Measurements from ENCODE around the gene OAS3. TPM values are rescaled to one million over a fixed set of nuclear protein-coding genes. Genes with fewer than 3 reads are reported as not detected.

Gene OAS3
- polyA plus RNA-seq, 4 donors: 3.8 to 13.1 (median 7.3) TPM

DNA sequence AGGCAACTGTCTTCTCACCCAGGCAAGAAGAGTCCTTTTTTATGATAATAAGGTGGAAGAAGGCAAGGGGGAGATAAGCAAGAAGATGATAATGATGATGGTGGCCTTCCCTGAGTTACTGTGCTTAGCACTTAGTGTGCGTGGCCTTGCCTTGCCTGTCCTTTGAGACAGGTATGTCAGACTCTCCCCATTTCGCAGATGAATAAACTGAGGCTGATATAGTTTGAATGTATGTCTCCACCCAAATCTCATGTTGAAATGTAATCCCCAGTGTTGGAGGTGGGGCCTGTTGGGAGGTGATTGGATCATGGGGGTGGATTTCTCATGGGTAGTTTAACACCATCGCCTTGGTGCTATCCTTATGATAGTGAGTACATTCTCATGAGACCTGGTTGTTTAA is 8.6 kb upstream of the OAS3 start:
- DNase-seq (no peak), FAIRE-seq (no peak)
- no peaks in the 10 kb centered on the region for H3K36me3 ChIP-seq (ENCODE audit: control insufficient read depth in 3 of 3, insufficient read depth in 2 of 3, low read depth in 1 of 3, low read length in 3 of 3)
- H3K9me3 ChIP-seq (ENCODE audit: control insufficient read depth in 2 of 2, insufficient read depth in 1 of 2, low read depth in 1 of 2, low read length in 1 of 2): peaks cover 0 to 8% of the 10 kb centered on the region in 2 donors
- no peak overlapping the region for H3K27ac ChIP-seq (ENCODE audit: low read depth in 1 of 3, low read length in 2 of 3)
- peaks cover 0 to 6% (median 2%) of the 10 kb centered on the region in 3 donors for H3K4me1 ChIP-seq (ENCODE audit: control insufficient read depth in 3 of 3, insufficient read depth in 2 of 3, low read depth in 1 of 3, low read length in 2 of 3)
- WGBS, 3 donors: 95 to 97% (median 97%) methylated on average over 3 of the region's 3 CpGs
- H3K27me3 ChIP-seq (ENCODE audit: control insufficient read depth in 3 of 3, insufficient read depth in 3 of 3, low read length in 3 of 3): no peaks in the 10 kb centered on the region
- no peak overlapping the region for H3K4me3 ChIP-seq (ENCODE audit: low read depth in 1 of 3, low read length in 3 of 3)

- no peak overlapping the region for H3K4me3 ChIP-seq (ENCODE audit: low read depth in 1 of 3, low read length in 3 of 3)
- peaks cover 0 to 2% (median under 1%) of the 10 kb centered on the region in 3 donors for H3K4me1 ChIP-seq (ENCODE audit: control insufficient read depth in 3 of 3, insufficient read depth in 2 of 3, low read depth in 1 of 3, low read length in 2 of 3)
- H3K9me3 ChIP-seq (ENCODE audit: control insufficient read depth in 2 of 2, insufficient read depth in 1 of 2, low read depth in 1 of 2, low read length in 1 of 2): peaks cover 0 to 8% of the 10 kb centered on the region in 2 donors
- H3K27me3 ChIP-seq (ENCODE audit: control insufficient read depth in 3 of 3, insufficient read depth in 3 of 3, low read length in 3 of 3): no peaks in the 10 kb centered on the region
- DNase-seq: no peak
- no peak for FAIRE-seq
- no peaks in the 10 kb centered on the region for H3K36me3 ChIP-seq (ENCODE audit: control insufficient read depth in 3 of 3, insufficient read depth in 2 of 3, low read depth in 1 of 3, low read length in 3 of 3)
- no peak overlapping the region for H3K27ac ChIP-seq (ENCODE audit: low read depth in 1 of 3, low read length in 2 of 3)
- WGBS, 3 donors: 93 to 94% (median 93%) methylated on average over 2 of the region's 2 CpGs
Observed at GRCh38 chr12:112930350-112930749, 7.9 kb upstream of the OAS3 start.

DNA sequence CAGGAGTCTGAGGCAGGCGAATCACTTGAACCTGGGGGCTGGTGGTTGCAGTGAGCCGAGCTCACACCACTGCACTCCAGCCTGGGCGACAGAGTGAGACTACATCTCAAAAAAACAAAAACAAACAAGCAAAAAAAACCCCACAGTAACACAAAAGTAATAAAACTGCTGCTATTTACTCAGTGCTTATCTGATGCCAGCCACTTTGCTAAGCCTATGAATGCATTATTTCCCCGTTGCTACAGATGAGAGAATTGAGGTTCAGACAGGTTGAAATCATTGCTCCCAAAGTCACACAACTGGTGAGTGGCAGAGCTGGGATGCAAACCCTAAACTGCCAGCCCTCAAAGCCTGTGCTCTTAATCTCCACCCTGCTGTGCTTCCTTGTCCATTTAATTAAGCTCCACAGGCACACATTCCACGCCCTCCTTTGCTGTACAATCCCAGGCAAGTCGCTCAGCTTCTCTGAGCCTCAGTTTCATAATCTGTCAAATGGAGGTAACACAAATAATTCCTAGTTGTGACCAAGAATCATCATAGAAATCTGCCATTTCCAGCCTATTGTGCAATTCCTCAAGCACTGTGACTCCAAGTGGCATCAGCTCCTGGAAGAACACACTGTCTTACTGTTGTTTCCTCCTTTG is 5.7 kb upstream of the OAS3 start:
- Histone ChIP-seq H3K4me1 (ENCODE audit: control insufficient read depth in 3 of 3, insufficient read depth in 2 of 3, low read depth in 1 of 3, low read length in 2 of 3) (no peaks in the 10 kb centered on the region), H3K36me3 (ENCODE audit: control insufficient read depth in 3 of 3, insufficient read depth in 2 of 3, low read depth in 1 of 3, low read length in 3 of 3) (no peaks in the 10 kb centered on the region), H3K27me3 (ENCODE audit: control insufficient read depth in 3 of 3, insufficient read depth in 3 of 3, low read length in 3 of 3) (no peaks in the 10 kb centered on the region), H3K4me3 (ENCODE audit: low read depth in 1 of 3, low read length in 3 of 3) (no peak overlapping the region), H3K27ac (ENCODE audit: low read depth in 1 of 3, low read length in 2 of 3) (no peak overlapping the region), H3K9me3 (ENCODE audit: control insufficient read depth in 2 of 2, insufficient read depth in 1 of 2, low read depth in 1 of 2, low read length in 1 of 2) (peaks cover 0 to 4% of the 10 kb centered on the region in 2 donors)
- 27 to 56% (median 37%) methylated on average over 6 of the region's 6 CpGs for WGBS, 3 donors
- FAIRE-seq (no peak), DNase-seq (no peak)

DNA sequence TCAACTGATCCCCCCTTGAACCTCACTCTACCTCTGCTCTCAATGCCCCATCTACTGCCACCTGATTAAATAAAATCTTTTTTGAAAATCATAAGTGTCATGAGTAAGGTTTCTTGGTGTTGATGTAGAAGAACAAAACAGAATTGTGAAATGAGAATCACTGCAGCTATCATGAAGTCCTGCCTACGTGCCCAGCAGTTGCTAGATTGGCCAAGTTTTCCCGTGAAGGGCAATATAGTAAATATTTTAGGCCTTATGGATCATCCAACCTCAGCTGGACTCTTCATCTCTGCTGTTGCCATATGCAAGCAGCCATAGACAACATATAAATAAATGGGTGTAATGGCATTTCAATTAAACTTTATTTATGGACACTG is 5.2 kb upstream of the OAS3 start:
- Histone ChIP-seq H3K36me3 (ENCODE audit: control insufficient read depth in 3 of 3, insufficient read depth in 2 of 3, low read depth in 1 of 3, low read length in 3 of 3) (no peaks in the 10 kb centered on the region), H3K9me3 (ENCODE audit: control insufficient read depth in 2 of 2, insufficient read depth in 1 of 2, low read depth in 1 of 2, low read length in 1 of 2) (peaks cover 0 to 4% of the 10 kb centered on the region in 2 donors), H3K4me1 (ENCODE audit: control insufficient read depth in 3 of 3, insufficient read depth in 2 of 3, low read depth in 1 of 3, low read length in 2 of 3) (no peaks in the 10 kb centered on the region), H3K4me3 (ENCODE audit: low read depth in 1 of 3, low read length in 3 of 3) (no peak overlapping the region), H3K27me3 (ENCODE audit: control insufficient read depth in 3 of 3, insufficient read depth in 3 of 3, low read length in 3 of 3) (no peaks in the 10 kb centered on the region), H3K27ac (ENCODE audit: low read depth in 1 of 3, low read length in 2 of 3) (no peak overlapping the region)
- FAIRE-seq: no peak
- no peak for DNase-seq
- 48 to 70% (median 65%) methylated on average over 2 of the region's 2 CpGs for WGBS, 3 donors

GRCh38 chr12:112936264-112936663 is 2.0 kb upstream of the OAS3 start:
- no peak overlapping the region for H3K4me3 ChIP-seq (ENCODE audit: low read depth in 1 of 3, low read length in 3 of 3)
- peaks cover 2 to 11% (median 4%) of the 10 kb centered on the region in 3 donors for H3K4me1 ChIP-seq (ENCODE audit: control insufficient read depth in 3 of 3, insufficient read depth in 2 of 3, low read depth in 1 of 3, low read length in 2 of 3)
- FAIRE-seq: no peak
- H3K27me3 ChIP-seq (ENCODE audit: control insufficient read depth in 3 of 3, insufficient read depth in 3 of 3, low read length in 3 of 3): no peaks in the 10 kb centered on the region
- DNase-seq: no peak
- H3K27ac ChIP-seq (ENCODE audit: low read depth in 1 of 3, low read length in 2 of 3): no peak overlapping the region
- 60 to 72% (median 66%) methylated on average over 1 of the region's 1 CpG for WGBS, 3 donors
- H3K9me3 ChIP-seq (ENCODE audit: control insufficient read depth in 2 of 2, insufficient read depth in 1 of 2, low read depth in 1 of 2, low read length in 1 of 2): no peaks in the 10 kb centered on the region
- peaks cover 0 to 1% (median 0%) of the 10 kb centered on the region in 3 donors for H3K36me3 ChIP-seq (ENCODE audit: control insufficient read depth in 3 of 3, insufficient read depth in 2 of 3, low read depth in 1 of 3, low read length in 3 of 3)

GRCh38 chr12:112936927-112937326 is 1.3 kb upstream of the OAS3 start:
- DNase-seq (peak in 1 of 2 donors; percentile 14), FAIRE-seq (no peak)
- Histone ChIP-seq H3K36me3 (ENCODE audit: control insufficient read depth in 3 of 3, insufficient read depth in 2 of 3, low read depth in 1 of 3, low read length in 3 of 3) (peaks cover 0 to 8% (median 2%) of the 10 kb centered on the region in 3 donors), H3K4me1 (ENCODE audit: control insufficient read depth in 3 of 3, insufficient read depth in 2 of 3, low read depth in 1 of 3, low read length in 2 of 3) (peaks cover 2 to 11% (median 4%) of the 10 kb centered on the region in 3 donors), H3K9me3 (ENCODE audit: control insufficient read depth in 2 of 2, insufficient read depth in 1 of 2, low read depth in 1 of 2, low read length in 1 of 2) (no peaks in the 10 kb centered on the region), H3K4me3 (ENCODE audit: low read depth in 1 of 3, low read length in 3 of 3) (no peak overlapping the region), H3K27me3 (ENCODE audit: control insufficient read depth in 3 of 3, insufficient read depth in 3 of 3, low read length in 3 of 3) (no peaks in the 10 kb centered on the region), H3K27ac (ENCODE audit: low read depth in 1 of 3, low read length in 2 of 3) (peak overlapping the region; percentile 2 to 14 (median 12))
- WGBS, 3 donors: 36 to 48% (median 37%) methylated on average over 2 of the region's 2 CpGs

DNA sequence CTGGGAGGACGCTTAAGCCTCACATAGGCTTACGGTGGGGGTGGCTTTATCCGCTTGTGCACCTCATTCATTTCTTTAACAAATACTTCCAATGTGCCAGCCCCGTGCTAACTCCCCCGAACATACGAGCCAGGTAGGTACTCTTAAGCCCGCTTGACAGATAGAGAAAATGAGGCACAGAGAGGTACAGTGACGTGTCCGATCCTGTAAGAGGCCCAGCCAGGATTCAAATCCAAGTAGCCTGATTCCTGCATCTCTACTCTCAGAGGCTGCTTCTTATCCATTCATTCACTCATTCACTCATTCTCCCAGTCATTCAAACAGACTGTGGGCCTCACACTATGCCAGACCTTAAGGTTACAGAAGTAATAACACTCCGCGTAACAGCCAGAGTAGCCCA is 477 bp downstream of the OAS3 start:
- Histone ChIP-seq H3K4me1 (ENCODE audit: control insufficient read depth in 3 of 3, insufficient read depth in 2 of 3, low read depth in 1 of 3, low read length in 2 of 3) (peaks cover 2 to 11% (median 4%) of the 10 kb centered on the region in 3 donors), H3K36me3 (ENCODE audit: control insufficient read depth in 3 of 3, insufficient read depth in 2 of 3, low read depth in 1 of 3, low read length in 3 of 3) (peaks cover 0 to 19% (median 2%) of the 10 kb centered on the region in 3 donors), H3K27ac (ENCODE audit: low read depth in 1 of 3, low read length in 2 of 3) (peak overlapping the region; percentile 67 to 88 (median 78)), H3K27me3 (ENCODE audit: control insufficient read depth in 3 of 3, insufficient read depth in 3 of 3, low read length in 3 of 3) (no peaks in the 10 kb centered on the region), H3K4me3 (ENCODE audit: low read depth in 1 of 3, low read length in 3 of 3) (peak overlapping the region; percentile 48 to 74 (median 63)), H3K9me3 (ENCODE audit: control insufficient read depth in 2 of 2, insufficient read depth in 1 of 2, low read depth in 1 of 2, low read length in 1 of 2) (no peaks in the 10 kb centered on the region)
- FAIRE-seq (no peak), DNase-seq (no peak)
- 3 to 13% (median 7%) methylated on average over 11 of the region's 11 CpGs for WGBS, 3 donors

- Histone ChIP-seq H3K4me3 (ENCODE audit: low read depth in 1 of 3, low read length in 3 of 3) (peak overlapping the region in 1 of 3 donors; percentile 17), H3K27me3 (ENCODE audit: control insufficient read depth in 3 of 3, insufficient read depth in 3 of 3, low read length in 3 of 3) (no peaks in the 10 kb centered on the region), H3K9me3 (ENCODE audit: control insufficient read depth in 2 of 2, insufficient read depth in 1 of 2, low read depth in 1 of 2, low read length in 1 of 2) (no peaks in the 10 kb centered on the region), H3K36me3 (ENCODE audit: control insufficient read depth in 3 of 3, insufficient read depth in 2 of 3, low read depth in 1 of 3, low read length in 3 of 3) (peaks cover 2 to 26% (median 2%) of the 10 kb centered on the region in 3 donors), H3K27ac (ENCODE audit: low read depth in 1 of 3, low read length in 2 of 3) (peak overlapping the region in 1 of 3 donors; percentile 24), H3K4me1 (ENCODE audit: control insufficient read depth in 3 of 3, insufficient read depth in 2 of 3, low read depth in 1 of 3, low read length in 2 of 3) (peaks cover 2 to 11% (median 4%) of the 10 kb centered on the region in 3 donors)
- no peak for FAIRE-seq
- DNase-seq: no peak
- WGBS, 3 donors: 25 to 32% (median 25%) methylated on average over 7 of the region's 7 CpGs
Observed at GRCh38 chr12:112939761-112940381, 1.6 kb downstream of the OAS3 start.

Measured in small intestine (tissue), 7 donors.